OCI-LY7 (cell line): Measurements from ENCODE around the gene SLIT3. TPM values are rescaled to one million over a fixed set of nuclear protein-coding genes. Genes with fewer than 3 reads are reported as not detected.

Experiments used
- BruUV-seq: library from RNA; stranded (reverse); fragments of 400-500 nt; replicated peaks from 2 replicates; lab custom pipeline; 2021; lab: Mats Ljungman, UMichigan
- CTCF ChIA-PET: fragments of 300-600 bp; sonication (Branson Sonifier 250); formaldehyde crosslinking; loops from one replicate; lab custom pipeline; 2022; ENCODE audit warnings: antibody characterized with exemption; ENCODE audit not compliant: unreplicated experiment; lab: Charles Lee
- POLR2A ChIA-PET: fragments of 300-600 bp; sonication (Branson Sonifier 250); formaldehyde crosslinking; loops from one replicate; lab custom pipeline; 2022; ENCODE audit warnings: antibody characterized with exemption; lab: Charles Lee
- DNase-seq: peaks from one replicate; pipeline ENCODE4 v3.0.0-alpha.2; 2015; ENCODE audit warnings: low spot score
- H2AFZ ChIP-seq: fragments of 200-600 bp; sonication (generic), shearing (Covaris generic); 2 replicates; pipeline ENCODE4 v1.6.1; 2014; ENCODE audit warnings: mild to moderate bottlenecking, antibody characterized with exemption, low read length, moderate library complexity
- H3K27ac ChIP-seq: fragments of 200-600 bp; sonication (generic); 2 replicates; pipeline ENCODE4 v1.5.1; 2014; ENCODE audit warnings: mixed run types, low read depth, mild to moderate bottlenecking, moderate library complexity, low read length, inconsistent platforms; ENCODE audit not compliant: poor library complexity, severe bottlenecking
- H3K36me3 ChIP-seq: fragments of 200-600 bp; sonication (generic); 2 replicates; pipeline ENCODE4 v1.6.1; 2014; ENCODE audit warnings: mild to moderate bottlenecking, antibody characterized with exemption, low read length, moderate library complexity, mixed read lengths; ENCODE audit not compliant: insufficient read depth
- H3K4me1 ChIP-seq: fragments of 200-600 bp; sonication (generic); 2 replicates; pipeline ENCODE4 v1.5.1; 2014; ENCODE audit warnings: mild to moderate bottlenecking, low read length; ENCODE audit not compliant: insufficient read depth, poor library complexity, severe bottlenecking
- H3K4me2 ChIP-seq: fragments of 200-600 bp; sonication (generic); 2 replicates; pipeline ENCODE4 v1.6.1; 2014; ENCODE audit warnings: mild to moderate bottlenecking, low read length
- H3K4me3 ChIP-seq: fragments of 200-600 bp; sonication (generic); 2 replicates; pipeline ENCODE4 v1.5.1; 2014; ENCODE audit warnings: mild to moderate bottlenecking, low read depth, low read length; ENCODE audit not compliant: poor library complexity, severe bottlenecking
- H3K79me2 ChIP-seq: fragments of 200-600 bp; sonication (generic); 2 replicates; pipeline ENCODE4 v1.6.1; 2016; ENCODE audit warnings: low read depth, mild to moderate bottlenecking, low read length, moderate library complexity, mixed read lengths; ENCODE audit not compliant: insufficient read depth
- H3K9me2 ChIP-seq: fragments of 200-600 bp; sonication (generic); 2 replicates; pipeline ENCODE4 v1.6.1; 2016; ENCODE audit warnings: mild to moderate bottlenecking, low read length, mixed read lengths; ENCODE audit not compliant: insufficient read depth
- H3K9me3 ChIP-seq: fragments of 200-600 bp; sonication (generic); 2 replicates; pipeline ENCODE4 v1.6.1; 2014; ENCODE audit warnings: mild to moderate bottlenecking, mixed run types, low read length, mixed read lengths
- H4K20me1 ChIP-seq: fragments of 200-600 bp; sonication (generic); 2 replicates; pipeline ENCODE4 v1.6.1; 2014; ENCODE audit warnings: mild to moderate bottlenecking, antibody characterized with exemption, low read length, moderate library complexity, mixed read lengths; ENCODE audit not compliant: insufficient read depth
- EZH2phosphoT487 ChIP-seq: fragments of 200-600 bp; sonication (generic); IDR thresholded peaks from 2 replicates; pipeline ENCODE4 v1.6.1; 2018; ENCODE audit warnings: low read depth, borderline replicate concordance, mild to moderate bottlenecking, mixed run types, antibody characterized with exemption, low read length, moderate library complexity, mixed read lengths
- intact Hi-C: fragments of 100-400 bp; cut with micrococcal nuclease; formaldehyde crosslinking; loops from one replicate; pipeline ENCODE4 v1.10.0; 2022; ENCODE audit not compliant: unreplicated experiment
- total RNA-seq, 2 experiments: library from RNA; depleted of rRNA in 1 of 2; stranded (reverse); fragments of >200 nt in 1 of 2; shearing (Covaris generic) in 1 of 2; gene quantifications; 2 replicates each; pipeline ENCODE4 v1.2.3, GENCODE V29; 2014 to 2022
- TF ChIP-seq, protein P1 (sequence below): fragments of 200-600 bp; sonication (generic); conservative IDR thresholded peaks from 2 replicates; pipeline ENCODE4 v1.5.1; 2014; ENCODE audit warnings: mild to moderate bottlenecking, antibody characterized with exemption, low read length, moderate library complexity, mixed read lengths

The SLIT3 gene
- total RNA-seq, 2 experiments from 2014 or later, result not detected

DNA sequence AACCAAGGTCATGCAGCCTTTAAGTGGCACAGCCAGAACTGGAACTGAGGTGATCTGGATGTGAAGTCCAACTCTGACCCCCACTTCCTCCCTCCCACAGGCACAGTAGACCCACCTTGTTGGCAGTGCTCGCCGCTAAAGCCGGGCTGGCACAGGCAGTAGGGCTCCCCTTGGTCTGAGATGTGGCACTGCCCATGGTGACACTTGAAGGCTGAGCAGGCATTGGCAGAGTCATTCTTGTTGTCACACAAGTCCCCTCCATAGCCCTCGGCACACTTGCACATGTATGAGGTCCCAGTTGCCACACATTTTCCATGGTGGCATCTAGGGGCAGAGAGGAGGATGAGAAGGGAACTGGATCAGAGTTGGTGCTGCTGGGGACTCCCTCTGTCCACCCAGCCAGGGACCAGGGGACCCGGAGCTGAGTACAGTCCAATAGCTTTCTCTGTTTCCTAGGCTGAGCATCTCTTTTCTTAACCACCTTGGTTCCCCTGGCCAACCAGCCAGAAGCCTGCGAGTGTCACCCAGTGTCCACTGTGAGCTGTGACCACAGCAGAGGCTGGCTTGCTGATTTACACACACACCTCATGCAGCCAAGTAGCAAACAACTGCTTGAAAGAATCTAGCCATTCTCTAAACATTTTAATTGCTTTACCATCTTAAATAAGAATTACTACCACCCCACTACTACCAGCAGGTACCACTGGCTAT lies 631.1 kb downstream of the SLIT3 start:
- Histone ChIP-seq H3K9me2 (no peaks in the 10 kb centered on the region), H3K79me2 (no peaks in the 10 kb centered on the region), H3K4me3 (no peak overlapping the region), H3K9me3 (no peaks in the 10 kb centered on the region), H3K36me3 (no peaks in the 10 kb centered on the region), H3K4me2 (no peak overlapping the region), H3K27ac (no peak overlapping the region), H3K4me1 (no peaks in the 10 kb centered on the region), H2AFZ (no peak overlapping the region), H4K20me1 (no peaks in the 10 kb centered on the region)
- POLR2A ChIA-PET, result no interaction called here
- CTCF ChIA-PET, result no interaction called here
- BruUV-seq, result no TSS peak
- no peak for TF ChIP-seq EZH2phosphoT487
- TF ChIP-seq, protein P1, sequence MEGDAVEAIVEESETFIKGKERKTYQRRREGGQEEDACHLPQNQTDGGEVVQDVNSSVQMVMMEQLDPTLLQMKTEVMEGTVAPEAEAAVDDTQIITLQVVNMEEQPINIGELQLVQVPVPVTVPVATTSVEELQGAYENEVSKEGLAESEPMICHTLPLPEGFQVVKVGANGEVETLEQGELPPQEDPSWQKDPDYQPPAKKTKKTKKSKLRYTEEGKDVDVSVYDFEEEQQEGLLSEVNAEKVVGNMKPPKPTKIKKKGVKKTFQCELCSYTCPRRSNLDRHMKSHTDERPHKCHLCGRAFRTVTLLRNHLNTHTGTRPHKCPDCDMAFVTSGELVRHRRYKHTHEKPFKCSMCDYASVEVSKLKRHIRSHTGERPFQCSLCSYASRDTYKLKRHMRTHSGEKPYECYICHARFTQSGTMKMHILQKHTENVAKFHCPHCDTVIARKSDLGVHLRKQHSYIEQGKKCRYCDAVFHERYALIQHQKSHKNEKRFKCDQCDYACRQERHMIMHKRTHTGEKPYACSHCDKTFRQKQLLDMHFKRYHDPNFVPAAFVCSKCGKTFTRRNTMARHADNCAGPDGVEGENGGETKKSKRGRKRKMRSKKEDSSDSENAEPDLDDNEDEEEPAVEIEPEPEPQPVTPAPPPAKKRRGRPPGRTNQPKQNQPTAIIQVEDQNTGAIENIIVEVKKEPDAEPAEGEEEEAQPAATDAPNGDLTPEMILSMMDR, result no peak
- DNase-seq, result no peak
- intact Hi-C loops, result no loop called here

DNA sequence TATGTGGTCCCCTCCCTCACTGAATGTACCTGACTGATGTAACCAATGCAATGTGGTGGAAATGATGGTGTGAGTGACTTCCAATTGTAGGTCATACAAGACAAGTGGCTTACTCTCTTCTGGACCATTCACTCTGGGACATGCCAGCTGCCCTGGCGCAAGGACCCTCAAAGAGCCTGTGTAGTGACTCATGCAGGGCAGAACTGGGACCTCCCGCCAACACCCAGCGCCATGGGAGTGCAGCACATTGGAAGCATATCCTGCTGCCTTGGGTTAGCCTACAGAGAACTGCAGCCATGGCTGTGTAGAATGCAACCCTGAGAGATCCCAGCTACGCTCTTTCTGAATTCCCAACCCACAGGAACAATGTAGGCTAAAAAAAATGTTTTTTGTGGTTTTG lies 631.8 kb downstream of the SLIT3 start:
- no peak for TF ChIP-seq EZH2phosphoT487
- TF ChIP-seq, protein P1, result no peak
- Histone ChIP-seq H3K9me3 (no peaks in the 10 kb centered on the region), H3K4me3 (no peak overlapping the region), H3K4me2 (no peak overlapping the region), H3K27ac (no peak overlapping the region), H3K9me2 (no peaks in the 10 kb centered on the region), H3K4me1 (no peaks in the 10 kb centered on the region), H3K36me3 (no peaks in the 10 kb centered on the region), H4K20me1 (no peaks in the 10 kb centered on the region), H3K79me2 (no peaks in the 10 kb centered on the region), H2AFZ (no peak overlapping the region)
- ChIA-PET CTCF (no interaction called here), POLR2A (no interaction called here)
- intact Hi-C loops, result no loop called here
- no TSS peak for BruUV-seq
- DNase-seq, result no peak

DNA sequence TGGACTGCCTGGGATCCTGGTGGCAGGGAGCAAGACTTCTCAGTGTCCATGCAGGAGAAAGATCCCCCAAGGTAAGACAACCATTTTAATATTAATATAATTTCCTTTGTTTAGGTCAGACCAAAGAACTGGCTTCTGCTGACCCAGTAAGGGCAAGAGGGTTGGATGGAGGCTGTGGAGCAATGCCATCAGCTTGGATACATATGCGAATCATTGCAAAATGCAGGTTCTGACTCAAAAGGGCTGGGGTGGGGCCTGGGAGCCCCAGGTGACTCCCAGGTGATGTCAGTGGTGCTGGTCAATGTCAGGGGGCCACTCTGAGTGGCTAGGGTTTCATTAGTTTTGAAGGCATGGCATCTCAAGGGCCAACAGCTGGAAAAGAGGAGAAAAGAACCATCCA lies 632.9 kb downstream of the SLIT3 start:
- intact Hi-C loops, result no loop called here
- Histone ChIP-seq H3K9me2 (no peaks in the 10 kb centered on the region), H3K79me2 (no peaks in the 10 kb centered on the region), H3K27ac (no peak overlapping the region), H3K4me2 (no peak overlapping the region), H4K20me1 (no peaks in the 10 kb centered on the region), H3K9me3 (no peaks in the 10 kb centered on the region), H3K4me3 (no peak overlapping the region), H2AFZ (no peak overlapping the region), H3K36me3 (no peaks in the 10 kb centered on the region), H3K4me1 (no peaks in the 10 kb centered on the region)
- no peak for TF ChIP-seq EZH2phosphoT487
- ChIA-PET POLR2A (interaction anchor here (1.2 kb wide), 1 partner anchor 20 kb away, joined by 4 read pairs; no protein-coding TSS in a partner anchor), CTCF (no interaction called here)
- no TSS peak for BruUV-seq
- DNase-seq, result no peak
